Neural cell (in vitro differentiated cells): ENCODE measurements around the gene L3MBTL4. TPM values are rescaled to one million over a fixed set of nuclear protein-coding genes. Genes with fewer than 3 reads are reported as not detected.

Experiments
- H2AFZ ChIP-seq: fragments of 200-600, 300-800 bp; sonication (generic), shearing (Covaris generic); 2 replicates; pipeline ENCODE4 v1.6.0; 2014; ENCODE audit warnings: low read depth, mild to moderate bottlenecking, antibody characterized with exemption, low read length, moderate library complexity
- H3F3A ChIP-seq: fragments of 200-600 bp; shearing (Covaris generic); 2 replicates; pipeline ENCODE4 v1.6.1; 2016; ENCODE audit warnings: mild to moderate bottlenecking, moderate library complexity, mixed read lengths, antibody characterized with exemption, low read length; ENCODE audit not compliant: insufficient read depth, poor library complexity, severe bottlenecking
- H3K27ac ChIP-seq: fragments of 200-600, 300-800 bp; sonication (generic), shearing (Covaris generic); 2 replicates; pipeline ENCODE4 v1.5.1; 2014; ENCODE audit warnings: mild to moderate bottlenecking, low read length, moderate library complexity
- H3K27me3 ChIP-seq: fragments of 300-800, 200-600 bp; sonication (generic), shearing (Covaris generic); 2 replicates; pipeline ENCODE4 v1.6.0; 2014; ENCODE audit warnings: mild to moderate bottlenecking, low read depth, low read length, moderate library complexity; ENCODE audit not compliant: insufficient read depth
- H3K36me3 ChIP-seq: fragments of 300-800, 200-600 bp; sonication (generic), shearing (Covaris generic); 2 replicates; pipeline ENCODE4 v1.5.1; 2014; ENCODE audit warnings: mild to moderate bottlenecking, antibody characterized with exemption, low read length, moderate library complexity; ENCODE audit not compliant: insufficient read depth
- H3K4me2 ChIP-seq: fragments of 300-800, 200-600 bp; sonication (generic), shearing (Covaris generic); 2 replicates; pipeline ENCODE4 v1.6.0; 2014; ENCODE audit warnings: mild to moderate bottlenecking, low read length
- H3K4me3 ChIP-seq: fragments of 300-800, 200-600 bp; sonication (generic), shearing (Covaris generic); 2 replicates; pipeline ENCODE4 v1.5.1; 2014; ENCODE audit warnings: mild to moderate bottlenecking, low read length, moderate library complexity
- H3K79me2 ChIP-seq: fragments of 200-600 bp; shearing (Covaris generic); replicated peaks from 2 replicates; pipeline ENCODE4 v1.6.0; 2014; ENCODE audit warnings: mild to moderate bottlenecking, low read length, moderate library complexity; ENCODE audit not compliant: insufficient read depth
- H3K9ac ChIP-seq: fragments of 300-800, 200-600 bp; sonication (generic), shearing (Covaris generic); 2 replicates; pipeline ENCODE4 v1.6.1; 2016; ENCODE audit warnings: mild to moderate bottlenecking, low read length, mixed read lengths
- H3K9me2 ChIP-seq: fragments of 200-600 bp; shearing (Covaris generic); 2 replicates; pipeline ENCODE4 v1.6.1; 2016; ENCODE audit warnings: mild to moderate bottlenecking, low read length, mixed read lengths; ENCODE audit not compliant: insufficient read depth
- H3K9me3 ChIP-seq: fragments of 200-600, 300-800 bp; sonication (generic), shearing (Covaris generic); 2 replicates; pipeline ENCODE4 v1.6.1; 2016; ENCODE audit warnings: mild to moderate bottlenecking, mixed run types, low read length, moderate library complexity, mixed read lengths
- H4K20me1 ChIP-seq: fragments of 200-600 bp; shearing (Covaris generic); 2 replicates; pipeline ENCODE4 v1.6.1; 2016; ENCODE audit warnings: mild to moderate bottlenecking, mixed run types; ENCODE audit not compliant: insufficient read depth
- EP300 ChIP-seq: fragments of 450-650 bp; conservative IDR thresholded peaks from 2 replicates; pipeline ENCODE4 v1.6.1; 2014; ENCODE audit warnings: antibody characterized with exemption, mild to moderate bottlenecking, moderate library complexity; ENCODE audit not compliant: poor library complexity, severe bottlenecking
- EZH2 ChIP-seq: fragments of 200-600, 300-800 bp; shearing (Covaris generic), sonication (generic); IDR thresholded peaks from 2 replicates; pipeline ENCODE4 v1.6.1; 2014; ENCODE audit warnings: antibody characterized with exemption, low read length, borderline replicate concordance, mild to moderate bottlenecking; ENCODE audit not compliant: insufficient read depth, poor library complexity, severe bottlenecking
- MXI1 ChIP-seq: fragments of 450-650 bp; conservative IDR thresholded peaks from 2 replicates; pipeline ENCODE4 v1.6.1; 2014; ENCODE audit warnings: antibody characterized with exemption, mild to moderate bottlenecking; ENCODE audit not compliant: poor library complexity, severe bottlenecking
- POLR2AphosphoS5 ChIP-seq: IDR thresholded peaks from 2 replicates; pipeline ENCODE4 v1.6.1; 2012
- RAD21 ChIP-seq: fragments of 450-650 bp; conservative IDR thresholded peaks from 2 replicates; pipeline ENCODE4 v1.6.1; 2014; ENCODE audit warnings: antibody characterized with exemption, mild to moderate bottlenecking, moderate library complexity
- SMC3 ChIP-seq: fragments of 450-650 bp; conservative IDR thresholded peaks from 2 replicates; pipeline ENCODE4 v1.6.1; 2014; ENCODE audit warnings: antibody characterized with exemption, mild to moderate bottlenecking, moderate library complexity; ENCODE audit not compliant: poor library complexity
- TAF1 ChIP-seq: IDR thresholded peaks from 2 replicates; pipeline ENCODE4 v1.6.1; 2012; ENCODE audit warnings: low read depth
- polyA plus RNA-seq: library from polyadenylated mRNA; depleted of rRNA; stranded (reverse); fragments of >200 nt; gene quantifications from 2 replicates; pipeline ENCODE4 v1.2.3, GENCODE V29; 2014
- TF ChIP-seq, protein P1 (sequence below): fragments of 450-650 bp; IDR thresholded peaks from 2 replicates; pipeline ENCODE4 v1.5.1; 2014; ENCODE audit warnings: antibody characterized with exemption, mild to moderate bottlenecking, moderate library complexity; ENCODE audit not compliant: poor library complexity, severe bottlenecking
- TF ChIP-seq, protein P2 (sequence below): IDR thresholded peaks from 2 replicates; pipeline ENCODE4 v1.6.1; 2012; ENCODE audit warnings: borderline replicate concordance

The L3MBTL4 gene
- polyA plus RNA-seq, 1 donor from 2014 or later: 0.90 TPM

- Histone ChIP-seq H3F3A (no peaks in the 10 kb centered on the region), H2AFZ (no peak overlapping the region), H3K4me2 (peak overlapping the region; percentile 30), H3K4me3 (no peak overlapping the region), H3K9me2 (no peaks in the 10 kb centered on the region), H4K20me1 (no peaks in the 10 kb centered on the region), H3K27ac (peak overlapping the region; percentile 7), H3K36me3 (no peaks in the 10 kb centered on the region), H3K9me3 (no peaks in the 10 kb centered on the region), H3K79me2 (no peaks in the 10 kb centered on the region), H3K27me3 (no peaks in the 10 kb centered on the region), H3K9ac (no peak overlapping the region)
- TF ChIP-seq MXI1 (no peak), TAF1 (no peak), EZH2 (no peak), RAD21 (no peak), POLR2AphosphoS5 (peak; percentile 73), SMC3 (no peak), EP300 (peak; percentile 63)
- TF ChIP-seq, protein P1, sequence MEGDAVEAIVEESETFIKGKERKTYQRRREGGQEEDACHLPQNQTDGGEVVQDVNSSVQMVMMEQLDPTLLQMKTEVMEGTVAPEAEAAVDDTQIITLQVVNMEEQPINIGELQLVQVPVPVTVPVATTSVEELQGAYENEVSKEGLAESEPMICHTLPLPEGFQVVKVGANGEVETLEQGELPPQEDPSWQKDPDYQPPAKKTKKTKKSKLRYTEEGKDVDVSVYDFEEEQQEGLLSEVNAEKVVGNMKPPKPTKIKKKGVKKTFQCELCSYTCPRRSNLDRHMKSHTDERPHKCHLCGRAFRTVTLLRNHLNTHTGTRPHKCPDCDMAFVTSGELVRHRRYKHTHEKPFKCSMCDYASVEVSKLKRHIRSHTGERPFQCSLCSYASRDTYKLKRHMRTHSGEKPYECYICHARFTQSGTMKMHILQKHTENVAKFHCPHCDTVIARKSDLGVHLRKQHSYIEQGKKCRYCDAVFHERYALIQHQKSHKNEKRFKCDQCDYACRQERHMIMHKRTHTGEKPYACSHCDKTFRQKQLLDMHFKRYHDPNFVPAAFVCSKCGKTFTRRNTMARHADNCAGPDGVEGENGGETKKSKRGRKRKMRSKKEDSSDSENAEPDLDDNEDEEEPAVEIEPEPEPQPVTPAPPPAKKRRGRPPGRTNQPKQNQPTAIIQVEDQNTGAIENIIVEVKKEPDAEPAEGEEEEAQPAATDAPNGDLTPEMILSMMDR: no peak
- TF ChIP-seq, protein P2, sequence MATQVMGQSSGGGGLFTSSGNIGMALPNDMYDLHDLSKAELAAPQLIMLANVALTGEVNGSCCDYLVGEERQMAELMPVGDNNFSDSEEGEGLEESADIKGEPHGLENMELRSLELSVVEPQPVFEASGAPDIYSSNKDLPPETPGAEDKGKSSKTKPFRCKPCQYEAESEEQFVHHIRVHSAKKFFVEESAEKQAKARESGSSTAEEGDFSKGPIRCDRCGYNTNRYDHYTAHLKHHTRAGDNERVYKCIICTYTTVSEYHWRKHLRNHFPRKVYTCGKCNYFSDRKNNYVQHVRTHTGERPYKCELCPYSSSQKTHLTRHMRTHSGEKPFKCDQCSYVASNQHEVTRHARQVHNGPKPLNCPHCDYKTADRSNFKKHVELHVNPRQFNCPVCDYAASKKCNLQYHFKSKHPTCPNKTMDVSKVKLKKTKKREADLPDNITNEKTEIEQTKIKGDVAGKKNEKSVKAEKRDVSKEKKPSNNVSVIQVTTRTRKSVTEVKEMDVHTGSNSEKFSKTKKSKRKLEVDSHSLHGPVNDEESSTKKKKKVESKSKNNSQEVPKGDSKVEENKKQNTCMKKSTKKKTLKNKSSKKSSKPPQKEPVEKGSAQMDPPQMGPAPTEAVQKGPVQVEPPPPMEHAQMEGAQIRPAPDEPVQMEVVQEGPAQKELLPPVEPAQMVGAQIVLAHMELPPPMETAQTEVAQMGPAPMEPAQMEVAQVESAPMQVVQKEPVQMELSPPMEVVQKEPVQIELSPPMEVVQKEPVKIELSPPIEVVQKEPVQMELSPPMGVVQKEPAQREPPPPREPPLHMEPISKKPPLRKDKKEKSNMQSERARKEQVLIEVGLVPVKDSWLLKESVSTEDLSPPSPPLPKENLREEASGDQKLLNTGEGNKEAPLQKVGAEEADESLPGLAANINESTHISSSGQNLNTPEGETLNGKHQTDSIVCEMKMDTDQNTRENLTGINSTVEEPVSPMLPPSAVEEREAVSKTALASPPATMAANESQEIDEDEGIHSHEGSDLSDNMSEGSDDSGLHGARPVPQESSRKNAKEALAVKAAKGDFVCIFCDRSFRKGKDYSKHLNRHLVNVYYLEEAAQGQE: peak; percentile 92
Measured at GRCh38 chr18:6280211-6280743, 134.4 kb downstream of the L3MBTL4 start.

GRCh38 chr18:6279308-6279707 is 135.4 kb downstream of the L3MBTL4 start:
- Histone ChIP-seq H3K9me3 (no peaks in the 10 kb centered on the region), H3K27ac (peak overlapping the region; percentile 7)
- TF ChIP-seq MXI1 (no peak), POLR2AphosphoS5 (no peak), EP300 (no peak), RAD21 (no peak), SMC3 (no peak), TAF1 (no peak), EZH2 (no peak)
- TF ChIP-seq, protein P1: no peak
- TF ChIP-seq, protein P2: no peak

More at GRCh38 chr18:6279308-6279707, 135.4 kb downstream of the L3MBTL4 start:
- Histone ChIP-seq H3K9ac (no peak overlapping the region), H3K4me3 (no peak overlapping the region), H4K20me1 (no peaks in the 10 kb centered on the region), H3K27me3 (no peaks in the 10 kb centered on the region), H3K79me2 (no peaks in the 10 kb centered on the region), H3K4me2 (no peak overlapping the region), H2AFZ (no peak overlapping the region), H3K9me2 (no peaks in the 10 kb centered on the region), H3F3A (no peaks in the 10 kb centered on the region), H3K36me3 (no peaks in the 10 kb centered on the region)
